Brain microvascular endothelial cell (primary cell): Measurements from ENCODE around the gene SCN4B.

Experiments
- DNase-seq: peaks from one replicate; pipeline ENCODE4 v3.0.0-alpha.2; 2020
- H3K27ac ChIP-seq: fragments of 250-450 bp; sonication (Bioruptor Pico); 2 replicates; pipeline ENCODE4 v1.5.1; 2020; ENCODE audit warnings: mild to moderate bottlenecking, moderate library complexity
- H3K27me3 ChIP-seq: fragments of 250-450 bp; sonication (Bioruptor Pico); replicated peaks from 2 replicates; pipeline ENCODE4 v1.5.1; 2020; ENCODE audit warnings: mild to moderate bottlenecking
- H3K36me3 ChIP-seq: fragments of 250-450 bp; sonication (Bioruptor Pico); replicated peaks from 2 replicates; pipeline ENCODE4 v1.5.1; 2020; ENCODE audit warnings: mild to moderate bottlenecking
- H3K4me3 ChIP-seq: 2 replicates; pipeline ENCODE4 v1.5.1; 2011; ENCODE audit warnings: low read depth, mild to moderate bottlenecking, control low read depth, low read length, moderate library complexity
- in situ Hi-C: cut with HindIII; loops from 2 replicates; pipeline ENCODE4 v1.10.0; 2017; ENCODE audit warnings: low sequenced_read_pairs, low pct_ligation_motif_present
- TF ChIP-seq, protein P1 (sequence below): IDR thresholded peaks from 2 replicates; pipeline ENCODE4 v1.5.1; 2011; ENCODE audit warnings: low read depth, mild to moderate bottlenecking, moderate library complexity, low read length, control low read depth, inconsistent platforms; ENCODE audit errors: missing control alignments

The SCN4B gene, protein sequence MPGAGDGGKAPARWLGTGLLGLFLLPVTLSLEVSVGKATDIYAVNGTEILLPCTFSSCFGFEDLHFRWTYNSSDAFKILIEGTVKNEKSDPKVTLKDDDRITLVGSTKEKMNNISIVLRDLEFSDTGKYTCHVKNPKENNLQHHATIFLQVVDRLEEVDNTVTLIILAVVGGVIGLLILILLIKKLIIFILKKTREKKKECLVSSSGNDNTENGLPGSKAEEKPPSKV

DNA sequence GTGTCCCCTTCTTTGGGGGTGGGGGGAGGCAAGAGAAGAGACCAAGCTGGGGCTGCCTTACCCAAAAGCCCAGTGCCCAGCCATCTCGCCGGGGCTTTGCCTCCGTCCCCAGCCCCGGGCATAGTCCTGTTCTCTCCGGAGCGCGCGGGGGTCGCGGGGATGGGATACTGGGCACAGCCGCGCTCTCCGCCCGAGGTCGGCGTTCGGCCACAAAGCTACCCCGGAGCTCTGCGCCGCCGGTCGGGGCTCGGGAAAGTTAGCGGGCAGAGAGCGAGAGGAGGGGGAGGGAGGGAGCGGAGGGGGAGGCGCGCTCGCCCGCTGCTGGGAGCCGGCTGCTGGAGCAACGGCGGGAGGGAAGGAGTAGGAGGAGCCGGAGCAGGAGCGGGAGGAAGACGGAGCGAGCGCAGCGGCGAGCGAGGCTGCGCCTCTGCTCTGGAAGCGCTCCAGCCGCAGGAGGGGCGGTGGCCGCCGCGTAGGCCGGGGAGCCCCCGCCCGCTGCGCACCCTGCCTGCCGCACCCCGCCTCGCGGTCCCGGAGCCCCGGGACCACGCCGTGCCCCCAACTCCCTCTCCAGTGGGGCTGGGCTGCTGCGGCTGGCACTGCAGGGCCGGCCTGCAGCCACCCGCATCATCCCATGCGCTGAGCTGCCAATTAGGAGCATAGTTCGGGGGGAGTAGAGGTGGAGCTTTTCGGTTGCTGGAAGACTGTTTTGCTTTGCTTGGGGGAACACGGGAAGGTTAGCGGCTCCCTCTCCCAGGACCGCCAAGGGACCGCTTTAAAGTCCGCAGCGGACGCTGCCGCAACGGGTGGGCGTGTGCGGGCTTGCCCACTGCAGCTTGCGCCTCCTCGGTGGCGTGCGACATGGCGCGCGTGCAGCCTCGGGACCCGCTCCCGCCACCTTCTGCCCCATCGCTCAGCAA, at the start of gene SCN4B:
Gene SCN4B, minus strand, starts transcription at position 272 of the 920 bp plus-strand sequence. Its CDS starts 150 bp downstream, at position 122.
- in situ Hi-C loops: no loop called here
- H3K27ac ChIP-seq: no peak within 1 kb of the TSS
- peaks cover 78% of the 10 kb centered on the region for H3K27me3 ChIP-seq
- peak; percentile 5 for DNase-seq
- H3K4me3 ChIP-seq: peak within 1 kb of the TSS; percentile 43
- TF ChIP-seq, protein P1, sequence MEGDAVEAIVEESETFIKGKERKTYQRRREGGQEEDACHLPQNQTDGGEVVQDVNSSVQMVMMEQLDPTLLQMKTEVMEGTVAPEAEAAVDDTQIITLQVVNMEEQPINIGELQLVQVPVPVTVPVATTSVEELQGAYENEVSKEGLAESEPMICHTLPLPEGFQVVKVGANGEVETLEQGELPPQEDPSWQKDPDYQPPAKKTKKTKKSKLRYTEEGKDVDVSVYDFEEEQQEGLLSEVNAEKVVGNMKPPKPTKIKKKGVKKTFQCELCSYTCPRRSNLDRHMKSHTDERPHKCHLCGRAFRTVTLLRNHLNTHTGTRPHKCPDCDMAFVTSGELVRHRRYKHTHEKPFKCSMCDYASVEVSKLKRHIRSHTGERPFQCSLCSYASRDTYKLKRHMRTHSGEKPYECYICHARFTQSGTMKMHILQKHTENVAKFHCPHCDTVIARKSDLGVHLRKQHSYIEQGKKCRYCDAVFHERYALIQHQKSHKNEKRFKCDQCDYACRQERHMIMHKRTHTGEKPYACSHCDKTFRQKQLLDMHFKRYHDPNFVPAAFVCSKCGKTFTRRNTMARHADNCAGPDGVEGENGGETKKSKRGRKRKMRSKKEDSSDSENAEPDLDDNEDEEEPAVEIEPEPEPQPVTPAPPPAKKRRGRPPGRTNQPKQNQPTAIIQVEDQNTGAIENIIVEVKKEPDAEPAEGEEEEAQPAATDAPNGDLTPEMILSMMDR: no peak
- H3K36me3 ChIP-seq: no peaks in the 10 kb centered on the region

DNA sequence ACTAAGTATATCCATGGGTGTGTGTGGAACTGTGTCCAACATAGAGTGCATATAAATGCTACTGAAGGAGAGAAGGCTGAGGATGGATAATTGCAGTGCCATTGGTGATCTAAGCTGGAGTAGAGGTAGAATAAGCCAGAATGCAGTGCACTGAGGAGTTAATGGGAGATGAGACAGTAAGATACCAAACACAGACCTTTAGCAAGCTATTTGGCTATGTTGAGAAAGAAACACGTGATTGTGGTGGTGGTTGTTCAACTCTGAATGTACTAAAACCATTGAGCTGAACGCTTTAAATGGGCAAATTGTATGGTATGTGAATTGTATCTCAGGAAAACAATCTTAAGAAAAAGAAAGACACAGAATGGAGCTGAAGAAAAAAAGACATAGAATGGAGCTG, 49.3 kb upstream of the SCN4B start:
- in situ Hi-C loops: no loop called here
- Histone ChIP-seq H3K27me3 (peaks cover 5% of the 10 kb centered on the region), H3K36me3 (no peaks in the 10 kb centered on the region), H3K4me3 (no peak overlapping the region), H3K27ac (no peak overlapping the region)
- DNase-seq: no peak
- TF ChIP-seq, protein P1: no peak

DNA sequence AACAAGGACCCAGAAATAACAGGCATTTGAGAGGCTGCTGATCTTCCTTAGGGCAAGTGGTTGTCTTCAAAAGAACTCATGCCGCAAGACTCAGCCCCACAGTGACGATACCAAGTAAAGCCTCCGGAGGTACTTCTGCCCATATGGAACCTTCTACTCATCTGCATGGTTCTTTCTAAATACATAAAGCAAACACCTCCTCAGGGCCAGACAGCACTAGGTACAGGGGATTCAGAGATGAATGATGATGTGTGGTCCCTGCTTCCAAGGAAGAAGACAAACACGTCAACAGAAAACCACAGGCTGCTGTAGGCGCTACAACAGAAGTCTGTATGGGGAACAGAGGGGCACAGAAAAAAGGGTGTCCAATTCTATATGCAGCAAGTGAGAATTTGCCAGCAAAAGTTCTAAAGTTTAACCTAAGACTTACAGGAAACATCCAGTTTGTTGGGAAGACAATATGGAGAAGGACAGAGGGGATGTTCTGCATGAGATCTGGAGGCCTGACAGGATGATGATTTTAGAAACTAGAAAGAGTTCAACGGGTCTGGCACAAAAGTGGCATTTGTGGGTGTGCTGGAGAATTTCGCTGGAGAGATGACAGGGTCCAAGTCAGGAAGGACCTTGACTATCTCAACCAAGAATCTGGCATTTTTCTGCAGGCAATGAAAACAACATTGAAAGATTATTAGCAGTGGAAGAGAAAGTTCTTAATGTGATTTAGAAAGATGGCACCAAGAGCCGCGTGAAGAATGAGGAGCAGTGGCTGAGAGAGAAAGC, 48.5 kb upstream of the SCN4B start:
- Histone ChIP-seq H3K27ac (no peak overlapping the region), H3K4me3 (no peak overlapping the region), H3K36me3 (no peaks in the 10 kb centered on the region), H3K27me3 (peaks cover 1% of the 10 kb centered on the region)
- TF ChIP-seq, protein P1: no peak
- no peak for DNase-seq
- in situ Hi-C loops: no loop called here

DNA sequence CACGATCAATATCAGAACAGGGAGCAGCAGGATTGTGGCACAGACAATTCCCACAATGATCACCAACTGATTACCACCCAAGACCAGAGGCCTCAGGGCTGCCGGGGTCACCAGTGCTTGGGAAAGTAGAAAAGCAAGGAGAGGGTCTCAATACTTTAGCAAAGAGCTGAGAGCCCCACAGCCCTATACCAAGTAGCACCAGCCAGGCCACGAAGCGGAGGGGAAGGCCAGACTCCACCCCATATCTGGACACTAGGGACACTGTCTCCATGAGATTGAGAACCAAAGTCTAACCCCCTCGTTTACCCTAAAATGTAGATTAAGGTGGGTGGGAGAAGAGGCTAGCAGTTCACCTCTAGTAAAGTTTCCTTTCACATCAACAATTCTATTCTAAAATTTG, 47.9 kb upstream of the SCN4B start:
- Histone ChIP-seq H3K36me3 (no peaks in the 10 kb centered on the region), H3K27me3 (no peaks in the 10 kb centered on the region), H3K27ac (no peak overlapping the region), H3K4me3 (no peak overlapping the region)
- TF ChIP-seq, protein P1: no peak
- no peak for DNase-seq
- in situ Hi-C loops: no loop called here

DNA sequence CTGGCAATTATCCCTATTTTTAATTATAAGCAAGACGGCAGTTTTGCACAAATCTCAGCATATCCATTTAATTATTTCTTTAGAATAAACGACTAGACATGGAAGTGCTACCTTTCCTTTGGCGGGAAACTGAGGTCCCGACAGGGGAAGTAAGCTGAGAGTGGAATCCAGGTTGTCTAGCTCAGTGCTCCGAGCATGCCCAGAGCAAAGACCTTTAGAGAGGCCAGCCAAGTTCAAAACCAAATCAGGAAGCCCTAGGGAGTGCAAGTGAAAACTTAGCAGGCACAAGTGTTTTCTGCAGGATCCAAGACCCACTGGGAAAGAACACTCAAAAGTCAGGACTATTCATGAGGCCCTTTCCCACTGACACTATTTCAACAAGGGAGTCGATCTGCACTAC, 46.5 kb upstream of the SCN4B start:
- H3K27ac ChIP-seq: no peak overlapping the region
- TF ChIP-seq, protein P1: no peak
- H3K4me3 ChIP-seq: no peak overlapping the region
- H3K36me3 ChIP-seq: no peaks in the 10 kb centered on the region
- no peak for DNase-seq
- in situ Hi-C loops: no loop called here
- H3K27me3 ChIP-seq: no peaks in the 10 kb centered on the region
